ENCODE data around the gene HOXD9.

DNA sequence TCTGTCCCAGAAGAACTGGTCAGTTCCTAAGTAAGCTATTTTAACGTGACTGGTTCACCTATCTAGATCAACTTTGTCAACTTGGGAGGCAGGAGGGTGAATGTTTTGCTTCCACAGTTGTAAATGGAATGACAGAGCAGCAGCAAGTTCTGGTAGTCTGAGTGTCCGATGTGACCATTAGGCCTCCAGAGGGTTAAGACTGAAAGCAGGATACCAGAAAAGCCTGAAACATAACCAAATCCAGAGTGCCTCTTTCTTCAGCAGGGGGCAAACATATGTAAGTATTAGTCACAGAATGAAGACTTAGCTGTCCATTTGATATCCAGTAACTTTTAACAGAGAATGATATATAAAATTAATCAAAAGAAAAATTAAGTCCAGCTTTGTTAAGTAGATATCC is 43.8 kb downstream of the HOXD9 start:
- TF ChIP-seq, protein P1, sequence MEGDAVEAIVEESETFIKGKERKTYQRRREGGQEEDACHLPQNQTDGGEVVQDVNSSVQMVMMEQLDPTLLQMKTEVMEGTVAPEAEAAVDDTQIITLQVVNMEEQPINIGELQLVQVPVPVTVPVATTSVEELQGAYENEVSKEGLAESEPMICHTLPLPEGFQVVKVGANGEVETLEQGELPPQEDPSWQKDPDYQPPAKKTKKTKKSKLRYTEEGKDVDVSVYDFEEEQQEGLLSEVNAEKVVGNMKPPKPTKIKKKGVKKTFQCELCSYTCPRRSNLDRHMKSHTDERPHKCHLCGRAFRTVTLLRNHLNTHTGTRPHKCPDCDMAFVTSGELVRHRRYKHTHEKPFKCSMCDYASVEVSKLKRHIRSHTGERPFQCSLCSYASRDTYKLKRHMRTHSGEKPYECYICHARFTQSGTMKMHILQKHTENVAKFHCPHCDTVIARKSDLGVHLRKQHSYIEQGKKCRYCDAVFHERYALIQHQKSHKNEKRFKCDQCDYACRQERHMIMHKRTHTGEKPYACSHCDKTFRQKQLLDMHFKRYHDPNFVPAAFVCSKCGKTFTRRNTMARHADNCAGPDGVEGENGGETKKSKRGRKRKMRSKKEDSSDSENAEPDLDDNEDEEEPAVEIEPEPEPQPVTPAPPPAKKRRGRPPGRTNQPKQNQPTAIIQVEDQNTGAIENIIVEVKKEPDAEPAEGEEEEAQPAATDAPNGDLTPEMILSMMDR (IDR thresholded peaks at IDR 0.05), result no peak
- TF ChIP-seq, protein P2, sequence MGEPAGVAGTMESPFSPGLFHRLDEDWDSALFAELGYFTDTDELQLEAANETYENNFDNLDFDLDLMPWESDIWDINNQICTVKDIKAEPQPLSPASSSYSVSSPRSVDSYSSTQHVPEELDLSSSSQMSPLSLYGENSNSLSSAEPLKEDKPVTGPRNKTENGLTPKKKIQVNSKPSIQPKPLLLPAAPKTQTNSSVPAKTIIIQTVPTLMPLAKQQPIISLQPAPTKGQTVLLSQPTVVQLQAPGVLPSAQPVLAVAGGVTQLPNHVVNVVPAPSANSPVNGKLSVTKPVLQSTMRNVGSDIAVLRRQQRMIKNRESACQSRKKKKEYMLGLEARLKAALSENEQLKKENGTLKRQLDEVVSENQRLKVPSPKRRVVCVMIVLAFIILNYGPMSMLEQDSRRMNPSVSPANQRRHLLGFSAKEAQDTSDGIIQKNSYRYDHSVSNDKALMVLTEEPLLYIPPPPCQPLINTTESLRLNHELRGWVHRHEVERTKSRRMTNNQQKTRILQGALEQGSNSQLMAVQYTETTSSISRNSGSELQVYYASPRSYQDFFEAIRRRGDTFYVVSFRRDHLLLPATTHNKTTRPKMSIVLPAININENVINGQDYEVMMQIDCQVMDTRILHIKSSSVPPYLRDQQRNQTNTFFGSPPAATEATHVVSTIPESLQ (CRISPR knock-in tag; IDR thresholded peaks at IDR 0.05), result no peak
- TF ChIP-seq, protein P3, sequence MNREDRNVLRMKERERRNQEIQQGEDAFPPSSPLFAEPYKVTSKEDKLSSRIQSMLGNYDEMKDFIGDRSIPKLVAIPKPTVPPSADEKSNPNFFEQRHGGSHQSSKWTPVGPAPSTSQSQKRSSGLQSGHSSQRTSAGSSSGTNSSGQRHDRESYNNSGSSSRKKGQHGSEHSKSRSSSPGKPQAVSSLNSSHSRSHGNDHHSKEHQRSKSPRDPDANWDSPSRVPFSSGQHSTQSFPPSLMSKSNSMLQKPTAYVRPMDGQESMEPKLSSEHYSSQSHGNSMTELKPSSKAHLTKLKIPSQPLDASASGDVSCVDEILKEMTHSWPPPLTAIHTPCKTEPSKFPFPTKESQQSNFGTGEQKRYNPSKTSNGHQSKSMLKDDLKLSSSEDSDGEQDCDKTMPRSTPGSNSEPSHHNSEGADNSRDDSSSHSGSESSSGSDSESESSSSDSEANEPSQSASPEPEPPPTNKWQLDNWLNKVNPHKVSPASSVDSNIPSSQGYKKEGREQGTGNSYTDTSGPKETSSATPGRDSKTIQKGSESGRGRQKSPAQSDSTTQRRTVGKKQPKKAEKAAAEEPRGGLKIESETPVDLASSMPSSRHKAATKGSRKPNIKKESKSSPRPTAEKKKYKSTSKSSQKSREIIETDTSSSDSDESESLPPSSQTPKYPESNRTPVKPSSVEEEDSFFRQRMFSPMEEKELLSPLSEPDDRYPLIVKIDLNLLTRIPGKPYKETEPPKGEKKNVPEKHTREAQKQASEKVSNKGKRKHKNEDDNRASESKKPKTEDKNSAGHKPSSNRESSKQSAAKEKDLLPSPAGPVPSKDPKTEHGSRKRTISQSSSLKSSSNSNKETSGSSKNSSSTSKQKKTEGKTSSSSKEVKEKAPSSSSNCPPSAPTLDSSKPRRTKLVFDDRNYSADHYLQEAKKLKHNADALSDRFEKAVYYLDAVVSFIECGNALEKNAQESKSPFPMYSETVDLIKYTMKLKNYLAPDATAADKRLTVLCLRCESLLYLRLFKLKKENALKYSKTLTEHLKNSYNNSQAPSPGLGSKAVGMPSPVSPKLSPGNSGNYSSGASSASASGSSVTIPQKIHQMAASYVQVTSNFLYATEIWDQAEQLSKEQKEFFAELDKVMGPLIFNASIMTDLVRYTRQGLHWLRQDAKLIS (CRISPR knock-in tag; IDR thresholded peaks at IDR 0.05; ENCODE audit: borderline replicate concordance), result no peak
- TF ChIP-seq, protein P4, sequence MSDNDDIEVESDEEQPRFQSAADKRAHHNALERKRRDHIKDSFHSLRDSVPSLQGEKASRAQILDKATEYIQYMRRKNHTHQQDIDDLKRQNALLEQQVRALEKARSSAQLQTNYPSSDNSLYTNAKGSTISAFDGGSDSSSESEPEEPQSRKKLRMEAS (CRISPR knock-in tag; IDR thresholded peaks at IDR 0.05), result no peak
- TF ChIP-seq FOXK1 (CRISPR knock-in tag; IDR thresholded peaks at IDR 0.05), result no peak
- TF ChIP-seq, protein P5, sequence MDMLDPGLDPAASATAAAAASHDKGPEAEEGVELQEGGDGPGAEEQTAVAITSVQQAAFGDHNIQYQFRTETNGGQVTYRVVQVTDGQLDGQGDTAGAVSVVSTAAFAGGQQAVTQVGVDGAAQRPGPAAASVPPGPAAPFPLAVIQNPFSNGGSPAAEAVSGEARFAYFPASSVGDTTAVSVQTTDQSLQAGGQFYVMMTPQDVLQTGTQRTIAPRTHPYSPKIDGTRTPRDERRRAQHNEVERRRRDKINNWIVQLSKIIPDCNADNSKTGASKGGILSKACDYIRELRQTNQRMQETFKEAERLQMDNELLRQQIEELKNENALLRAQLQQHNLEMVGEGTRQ (CRISPR knock-in tag; IDR thresholded peaks at IDR 0.05), result no peak
- TF ChIP-seq, protein P6, sequence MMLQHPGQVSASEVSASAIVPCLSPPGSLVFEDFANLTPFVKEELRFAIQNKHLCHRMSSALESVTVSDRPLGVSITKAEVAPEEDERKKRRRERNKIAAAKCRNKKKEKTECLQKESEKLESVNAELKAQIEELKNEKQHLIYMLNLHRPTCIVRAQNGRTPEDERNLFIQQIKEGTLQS (CRISPR knock-in tag; conservative IDR thresholded peaks at IDR 0.05), result no peak
- TF ChIP-seq ZNF416 (CRISPR knock-in tag; IDR thresholded peaks at IDR 0.05), result no peak
- TF ChIP-seq ZNF423 (CRISPR knock-in tag; IDR thresholded peaks at IDR 0.05), result no peak
- TF ChIP-seq, protein P7, sequence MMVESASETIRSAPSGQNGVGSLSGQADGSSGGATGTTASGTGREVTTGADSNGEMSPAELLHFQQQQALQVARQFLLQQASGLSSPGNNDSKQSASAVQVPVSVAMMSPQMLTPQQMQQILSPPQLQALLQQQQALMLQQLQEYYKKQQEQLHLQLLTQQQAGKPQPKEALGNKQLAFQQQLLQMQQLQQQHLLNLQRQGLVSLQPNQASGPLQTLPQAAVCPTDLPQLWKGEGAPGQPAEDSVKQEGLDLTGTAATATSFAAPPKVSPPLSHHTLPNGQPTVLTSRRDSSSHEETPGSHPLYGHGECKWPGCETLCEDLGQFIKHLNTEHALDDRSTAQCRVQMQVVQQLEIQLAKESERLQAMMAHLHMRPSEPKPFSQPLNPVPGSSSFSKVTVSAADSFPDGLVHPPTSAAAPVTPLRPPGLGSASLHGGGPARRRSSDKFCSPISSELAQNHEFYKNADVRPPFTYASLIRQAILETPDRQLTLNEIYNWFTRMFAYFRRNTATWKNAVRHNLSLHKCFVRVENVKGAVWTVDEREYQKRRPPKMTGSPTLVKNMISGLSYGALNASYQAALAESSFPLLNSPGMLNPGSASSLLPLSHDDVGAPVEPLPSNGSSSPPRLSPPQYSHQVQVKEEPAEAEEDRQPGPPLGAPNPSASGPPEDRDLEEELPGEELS (CRISPR knock-in tag; IDR thresholded peaks at IDR 0.05), result no peak
- TF ChIP-seq FOXJ3 (CRISPR knock-in tag; IDR thresholded peaks at IDR 0.05; ENCODE audit: borderline replicate concordance), result no peak
- no peak for TF ChIP-seq NR3C1 (CRISPR knock-in tag; conservative IDR thresholded peaks at IDR 0.05; ENCODE audit: low read depth)
- no peak for TF ChIP-seq ETV6 (CRISPR knock-in tag; IDR thresholded peaks at IDR 0.05)

Measured in WTC11 (cell line).